HepG2 (cell line): ENCODE measurements around the gene YPEL3. TPM values are rescaled to one million over a fixed set of nuclear protein-coding genes. Genes with fewer than 3 reads are reported as not detected.
A peak's percentile ranks its signal among the peaks of the same experiment; 100 is the strongest.

Experiments
- ATF2 ChIP-seq: sonication (generic); formaldehyde crosslinking; IDR thresholded peaks from 2 replicates; pipeline ENCODE4 v1.4.0; 2020; ENCODE audit warnings: missing genetic modification reagents
- ELF4 ChIP-seq: sonication (generic); formaldehyde crosslinking; IDR thresholded peaks from 2 replicates; pipeline ENCODE4 v1.5.0; 2020; ENCODE audit warnings: missing genetic modification reagents, mild to moderate bottlenecking, moderate library complexity, borderline replicate concordance
- FOXP1 ChIP-seq, 2 experiments: fragments of 450-650 bp in 1 of 2; IDR thresholded peaks; 2 replicates each; pipeline ENCODE4 v1.6.1; 2017 to 2018; ENCODE audit warnings: antibody characterized with exemption in 1 of 2
- HNRNPH1 ChIP-seq: fragments of 200-400 bp; formaldehyde crosslinking; optimal IDR thresholded peaks from 2 replicates; pipeline ENCODE3; 2017; ENCODE audit warnings: mild to moderate bottlenecking, low read depth, low read length
- ISX ChIP-seq: sonication (generic); formaldehyde crosslinking; conservative IDR thresholded peaks from 2 replicates; pipeline ENCODE4 v1.5.0; 2020; ENCODE audit warnings: missing genetic modification reagents
- MXD1 ChIP-seq: sonication (generic); formaldehyde crosslinking; IDR thresholded peaks from 2 replicates; pipeline ENCODE4 v1.4.0; 2020; ENCODE audit warnings: mild to moderate bottlenecking, missing genetic modification reagents
- NFKB2 ChIP-seq: sonication (generic); formaldehyde crosslinking; IDR thresholded peaks from 2 replicates; pipeline ENCODE4 v1.4.0; 2020; ENCODE audit warnings: missing genetic modification reagents, borderline replicate concordance
- RFXANK ChIP-seq: IDR thresholded peaks from 2 replicates; pipeline ENCODE4 v1.6.1; 2016
- TP53 ChIP-seq: sonication (generic); formaldehyde crosslinking; conservative IDR thresholded peaks from 2 replicates; pipeline ENCODE4 v1.4.0; 2020; ENCODE audit warnings: missing genetic modification reagents
- ZMYM4 ChIP-seq: sonication (generic); formaldehyde crosslinking; IDR thresholded peaks from 2 replicates; pipeline ENCODE4 v1.8.1; 2023; ENCODE audit warnings: mild to moderate bottlenecking, missing genetic modification reagents
- ZNF124 ChIP-seq: sonication (generic); formaldehyde crosslinking; IDR thresholded peaks from 2 replicates; pipeline ENCODE4 v1.4.0; 2020; ENCODE audit warnings: missing genetic modification reagents
- ZNF292 ChIP-seq: sonication (generic); formaldehyde crosslinking; IDR thresholded peaks from 2 replicates; pipeline ENCODE4 v1.8.1; 2022; ENCODE audit warnings: mild to moderate bottlenecking, low read depth, missing genetic modification reagents, borderline replicate concordance
- ZNF503 ChIP-seq: sonication (generic); formaldehyde crosslinking; IDR thresholded peaks from 2 replicates; pipeline ENCODE4 v1.4.0; 2020; ENCODE audit warnings: missing genetic modification reagents
- ZNF557 ChIP-seq: sonication (generic); formaldehyde crosslinking; IDR thresholded peaks from 2 replicates; pipeline ENCODE4 v1.4.0; 2020; ENCODE audit warnings: missing genetic modification reagents
- ZNF616 ChIP-seq: sonication (generic); formaldehyde crosslinking; IDR thresholded peaks from 2 replicates; pipeline ENCODE4 v1.5.0; 2020; ENCODE audit warnings: low read depth, mild to moderate bottlenecking, missing genetic modification reagents
- ZNF780A ChIP-seq: sonication (generic); formaldehyde crosslinking; IDR thresholded peaks from 2 replicates; pipeline ENCODE4 v1.8.0; 2022; ENCODE audit warnings: mild to moderate bottlenecking, missing genetic modification reagents, moderate library complexity
- ZNF878 ChIP-seq: sonication (generic); formaldehyde crosslinking; IDR thresholded peaks from 2 replicates; pipeline ENCODE4 v1.8.1; 2023; ENCODE audit warnings: mild to moderate bottlenecking, missing genetic modification reagents, moderate library complexity
- polyA plus RNA-seq, 8 experiments: library from polyadenylated mRNA; depleted of rRNA in 3 of 8; stranded (reverse) in 7 of 8; unstranded in 1 of 8; fragments of >200 nt; fragmentation: Illumina TruSeq in 4 of 8; extraction: Trizol in 4 of 8; gene quantifications; 2 replicates each; pipeline versions ENCODE4 v1.2.1 to v1.2.3, GENCODE V29; 2011 to 2016; ENCODE audit warnings: low read depth in 4 of 8, missing spikeins in 1 of 8, mixed read lengths in 1 of 8; ENCODE audit not compliant: insufficient read depth in 1 of 8
- total RNA-seq, 5 experiments: library from RNA; depleted of rRNA; stranded (reverse); fragments of >200 nt; fragmentation: Illumina TruSeq; extraction: Trizol; gene quantifications; 2 replicates each; pipeline ENCODE4 v1.2.3, GENCODE V29; 2016; ENCODE audit warnings: low read depth in 1 of 5
- TF ChIP-seq, protein P1 (sequence below): sonication (generic); formaldehyde crosslinking; IDR thresholded peaks from 2 replicates; pipeline ENCODE4 v1.5.1; 2020; ENCODE audit warnings: mild to moderate bottlenecking, missing genetic modification reagents
- TF ChIP-seq, protein P2 (sequence below), 2 experiments: sonication (generic) in 1 of 2; formaldehyde crosslinking in 1 of 2; IDR thresholded peaks; 2 replicates each; pipeline versions ENCODE4 v1.5.1 to v1.6.1; 2011 to 2020; ENCODE audit warnings: borderline replicate concordance in 1 of 2, low read depth in 1 of 2, low read length in 1 of 2, mild to moderate bottlenecking in 1 of 2, missing genetic modification reagents in 1 of 2, moderate library complexity in 1 of 2

YPEL3 gene
- total and polyA plus RNA-seq, 2 of the 13 experiments (the other 11 are each of a cell fraction or from before 2014, with no cell fraction given) = 5.4 to 47.0 TPM

GRCh38 chr16:30075503-30076275, 20.3 kb downstream of the YPEL3 start, which contains the start of gene PPP4C (continued):
- TF ChIP-seq ZNF292 (CRISPR knock-in tag) (no peak), ZNF616 (CRISPR knock-in tag) (peak; percentile 34; the same call in 1 of the 2 replicates), ZNF503 (no peak), ZNF557 (CRISPR knock-in tag) (no peak), NFKB2 (CRISPR knock-in tag) (no peak; the same call in 1 of the 2 replicates), ATF2 (no peak; the same call in 1 of the 2 replicates), ZMYM4 (CRISPR knock-in tag) (no peak; the same call in 1 of the 2 replicates), TP53 (CRISPR knock-in tag) (no peak; the same call in 1 of the 2 replicates), HNRNPH1 (no peak), FOXP1 (IDR thresholded peaks at IDR 0.05) (no peak), FOXP1 (CRISPR knock-in tag; IDR thresholded peaks at IDR 0.05) (no peak), RFXANK (no peak; the same call in 1 of the 2 replicates), ZNF124 (CRISPR knock-in tag) (no peak), ELF4 (peak; percentile 98), ISX (CRISPR knock-in tag) (no peak), ZNF878 (CRISPR knock-in tag) (no peak; the same call in 1 of the 2 replicates), MXD1 (CRISPR knock-in tag) (peak; percentile 53; the same call in 1 of the 2 replicates), ZNF780A (CRISPR knock-in tag) (no peak)
- TF ChIP-seq, protein P1, sequence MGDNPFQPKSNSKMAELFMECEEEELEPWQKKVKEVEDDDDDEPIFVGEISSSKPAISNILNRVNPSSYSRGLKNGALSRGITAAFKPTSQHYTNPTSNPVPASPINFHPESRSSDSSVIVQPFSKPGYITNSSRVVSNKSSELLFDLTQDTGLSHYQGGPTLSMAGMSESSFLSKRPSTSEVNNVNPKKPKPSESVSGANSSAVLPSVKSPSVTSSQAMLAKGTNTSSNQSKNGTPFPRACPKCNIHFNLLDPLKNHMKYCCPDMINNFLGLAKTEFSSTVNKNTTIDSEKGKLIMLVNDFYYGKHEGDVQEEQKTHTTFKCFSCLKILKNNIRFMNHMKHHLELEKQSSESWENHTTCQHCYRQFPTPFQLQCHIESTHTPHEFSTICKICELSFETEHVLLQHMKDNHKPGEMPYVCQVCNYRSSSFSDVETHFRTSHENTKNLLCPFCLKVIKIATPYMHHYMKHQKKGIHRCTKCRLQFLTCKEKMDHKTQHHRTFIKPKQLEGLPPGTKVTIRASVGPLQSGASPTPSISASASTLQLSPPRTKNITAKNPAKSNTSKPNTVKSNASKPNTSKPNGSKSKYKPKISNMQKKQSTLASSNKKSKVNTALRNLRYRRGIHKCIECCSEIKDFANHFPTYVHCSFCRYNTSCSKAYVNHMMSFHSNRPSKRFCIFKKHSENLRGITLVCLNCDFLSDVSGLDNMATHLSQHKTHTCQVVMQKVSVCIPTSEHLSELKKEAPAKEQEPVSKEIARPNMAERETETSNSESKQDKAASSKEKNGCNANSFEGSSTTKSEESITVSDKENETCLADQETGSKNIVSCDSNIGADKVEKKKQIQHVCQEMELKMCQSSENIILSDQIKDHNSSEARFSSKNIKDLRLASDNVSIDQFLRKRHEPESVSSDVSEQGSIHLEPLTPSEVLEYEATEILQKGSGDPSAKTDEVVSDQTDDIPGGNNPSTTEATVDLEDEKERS = peak; percentile 93
- TF ChIP-seq, protein P2, sequence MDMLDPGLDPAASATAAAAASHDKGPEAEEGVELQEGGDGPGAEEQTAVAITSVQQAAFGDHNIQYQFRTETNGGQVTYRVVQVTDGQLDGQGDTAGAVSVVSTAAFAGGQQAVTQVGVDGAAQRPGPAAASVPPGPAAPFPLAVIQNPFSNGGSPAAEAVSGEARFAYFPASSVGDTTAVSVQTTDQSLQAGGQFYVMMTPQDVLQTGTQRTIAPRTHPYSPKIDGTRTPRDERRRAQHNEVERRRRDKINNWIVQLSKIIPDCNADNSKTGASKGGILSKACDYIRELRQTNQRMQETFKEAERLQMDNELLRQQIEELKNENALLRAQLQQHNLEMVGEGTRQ (IDR thresholded peaks at IDR 0.05; ENCODE audit: low read depth, low read length) = no peak
- TF ChIP-seq, protein P2 (CRISPR knock-in tag; IDR thresholded peaks at IDR 0.05; ENCODE audit: borderline replicate concordance) = peak; percentile 32; the same call in 1 of the 2 replicates
